Measurements from ENCODE around the gene MAPK4.
"Not testable (repeated sequence)": the region's sequence is repeated elsewhere in the genome, so short reads cannot be mapped to it uniquely, and the experiment has no call there.

The MAPK4 gene

DNA sequence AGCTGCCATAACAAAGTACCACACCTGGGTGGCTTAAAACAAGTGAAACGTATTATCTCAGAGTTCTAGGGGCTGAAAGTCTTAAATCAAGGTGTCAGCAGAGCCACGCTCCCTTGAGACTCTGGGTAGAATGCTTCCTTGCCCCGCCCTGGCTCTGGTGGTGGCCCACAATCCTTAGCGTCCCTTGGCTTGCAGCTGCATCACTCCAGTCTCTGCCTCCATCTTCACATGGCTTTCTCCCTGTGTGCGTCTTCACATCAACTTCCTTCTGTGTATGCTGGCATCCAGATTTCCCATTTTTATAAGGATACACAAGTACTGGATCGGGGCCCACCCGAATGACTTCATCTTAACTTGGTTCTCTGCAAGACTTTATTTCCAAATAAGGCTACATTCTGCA is 197.5 kb downstream of the MAPK4 start:
- DNase-seq (ENCODE audit: low read depth, low spot score): no peak
- TF ChIP-seq, protein P1, sequence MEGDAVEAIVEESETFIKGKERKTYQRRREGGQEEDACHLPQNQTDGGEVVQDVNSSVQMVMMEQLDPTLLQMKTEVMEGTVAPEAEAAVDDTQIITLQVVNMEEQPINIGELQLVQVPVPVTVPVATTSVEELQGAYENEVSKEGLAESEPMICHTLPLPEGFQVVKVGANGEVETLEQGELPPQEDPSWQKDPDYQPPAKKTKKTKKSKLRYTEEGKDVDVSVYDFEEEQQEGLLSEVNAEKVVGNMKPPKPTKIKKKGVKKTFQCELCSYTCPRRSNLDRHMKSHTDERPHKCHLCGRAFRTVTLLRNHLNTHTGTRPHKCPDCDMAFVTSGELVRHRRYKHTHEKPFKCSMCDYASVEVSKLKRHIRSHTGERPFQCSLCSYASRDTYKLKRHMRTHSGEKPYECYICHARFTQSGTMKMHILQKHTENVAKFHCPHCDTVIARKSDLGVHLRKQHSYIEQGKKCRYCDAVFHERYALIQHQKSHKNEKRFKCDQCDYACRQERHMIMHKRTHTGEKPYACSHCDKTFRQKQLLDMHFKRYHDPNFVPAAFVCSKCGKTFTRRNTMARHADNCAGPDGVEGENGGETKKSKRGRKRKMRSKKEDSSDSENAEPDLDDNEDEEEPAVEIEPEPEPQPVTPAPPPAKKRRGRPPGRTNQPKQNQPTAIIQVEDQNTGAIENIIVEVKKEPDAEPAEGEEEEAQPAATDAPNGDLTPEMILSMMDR (IDR thresholded peaks at IDR 0.05; ENCODE audit: low read depth, low read length): no peak
- in situ Hi-C loops (cut with HindIII; ENCODE audit: low sequenced_read_pairs): no loop called here
- no peak overlapping the region for H3K4me3 ChIP-seq (ENCODE audit: low read depth, low read length)

DNA sequence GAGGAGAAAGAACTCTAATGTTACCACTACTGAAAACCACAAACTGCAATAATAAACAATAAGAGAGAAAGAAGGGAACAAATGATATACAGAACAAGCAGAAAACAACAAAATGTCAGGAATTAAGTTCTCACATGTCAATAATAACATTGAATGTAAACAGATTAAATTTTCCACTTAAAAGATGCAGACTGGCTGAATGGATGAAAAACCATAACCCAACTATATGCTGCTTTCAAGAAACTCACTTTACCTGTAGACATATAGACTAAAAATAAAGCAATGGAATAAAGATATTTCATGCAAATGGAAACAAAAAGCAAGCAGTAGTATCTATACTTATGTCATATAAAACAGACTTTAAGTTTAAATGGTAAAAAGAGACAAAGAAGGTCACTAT is 209.6 kb downstream of the MAPK4 start:
- TF ChIP-seq, protein P1 (IDR thresholded peaks at IDR 0.05; ENCODE audit: low read depth, low read length): no peak
- in situ Hi-C loops (cut with HindIII; ENCODE audit: low sequenced_read_pairs): no loop called here
- no peak overlapping the region for H3K4me3 ChIP-seq (ENCODE audit: low read depth, low read length)
- DNase-seq (ENCODE audit: low read depth, low spot score): no peak

DNA sequence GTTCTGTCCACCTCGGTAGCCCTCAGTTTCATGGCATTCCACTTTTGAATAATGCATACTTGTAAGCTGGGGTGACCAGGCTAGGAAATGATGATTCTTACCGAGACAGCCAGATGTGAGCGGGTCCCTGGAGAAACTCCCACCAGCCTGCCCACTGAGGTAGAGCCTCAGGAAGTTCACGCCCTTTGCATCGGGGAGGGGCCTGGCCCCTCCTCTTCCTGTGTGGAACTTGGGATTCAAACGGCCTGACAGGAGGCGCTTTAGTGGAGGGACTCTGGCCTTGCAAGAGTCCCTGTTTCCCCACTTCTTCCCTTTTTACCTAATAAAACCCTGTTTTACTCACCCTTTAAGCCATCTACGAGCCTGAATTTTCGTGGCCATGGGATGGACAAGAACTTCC is 215.3 kb downstream of the MAPK4 start:
- no peak for DNase-seq (ENCODE audit: low read depth, low spot score)
- no peak overlapping the region for H3K4me3 ChIP-seq (ENCODE audit: low read depth, low read length)
- in situ Hi-C loops (cut with HindIII; ENCODE audit: low sequenced_read_pairs): no loop called here
- TF ChIP-seq, protein P1 (IDR thresholded peaks at IDR 0.05; ENCODE audit: low read depth, low read length): no peak

DNA sequence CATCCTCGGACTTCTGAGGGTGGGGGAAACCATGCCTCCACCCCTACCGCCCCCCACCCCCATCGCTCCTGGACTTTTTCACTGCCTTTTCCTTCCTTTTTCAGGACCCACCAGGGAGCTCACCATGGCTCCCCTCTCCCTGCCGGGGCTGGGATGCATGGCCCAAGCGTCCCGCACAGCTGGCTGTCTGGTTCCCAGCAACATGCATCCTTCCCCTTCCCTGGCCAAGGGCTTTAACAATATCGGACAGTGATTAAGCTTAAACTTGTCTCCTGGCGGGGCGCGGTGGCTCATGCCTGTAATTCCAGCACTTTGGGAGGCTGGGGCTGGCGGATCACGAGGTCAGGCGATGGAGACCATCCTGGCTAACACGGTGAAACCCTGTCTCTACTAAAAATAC is 215.8 kb downstream of the MAPK4 start:
- TF ChIP-seq, protein P1 (IDR thresholded peaks at IDR 0.05; ENCODE audit: low read depth, low read length): no peak
- in situ Hi-C loops (cut with HindIII; ENCODE audit: low sequenced_read_pairs): no loop called here
- H3K4me3 ChIP-seq (ENCODE audit: low read depth, low read length): no peak overlapping the region
- no peak for DNase-seq (ENCODE audit: low read depth, low spot score)

DNA sequence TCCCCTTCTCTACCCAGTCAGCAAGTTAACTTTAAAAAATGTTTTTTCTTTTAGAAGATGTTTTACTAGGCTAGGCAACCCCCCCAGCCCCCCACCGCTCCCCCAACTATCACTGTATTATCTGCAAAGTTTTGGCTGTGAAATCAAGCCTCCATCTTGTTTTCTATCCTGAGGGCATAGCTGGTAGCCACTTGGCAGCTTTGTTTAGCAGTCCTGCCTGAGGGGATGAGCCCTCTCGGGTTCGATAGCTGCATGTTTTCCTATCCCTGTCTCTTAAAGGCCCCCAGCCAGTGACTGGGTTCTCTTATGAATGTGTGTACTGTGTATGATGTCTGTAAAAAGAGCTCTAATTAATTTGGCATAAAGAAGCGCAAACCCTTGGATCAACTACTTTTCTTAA is 216.5 kb downstream of the MAPK4 start:
- no peak for DNase-seq (ENCODE audit: low read depth, low spot score)

DNA sequence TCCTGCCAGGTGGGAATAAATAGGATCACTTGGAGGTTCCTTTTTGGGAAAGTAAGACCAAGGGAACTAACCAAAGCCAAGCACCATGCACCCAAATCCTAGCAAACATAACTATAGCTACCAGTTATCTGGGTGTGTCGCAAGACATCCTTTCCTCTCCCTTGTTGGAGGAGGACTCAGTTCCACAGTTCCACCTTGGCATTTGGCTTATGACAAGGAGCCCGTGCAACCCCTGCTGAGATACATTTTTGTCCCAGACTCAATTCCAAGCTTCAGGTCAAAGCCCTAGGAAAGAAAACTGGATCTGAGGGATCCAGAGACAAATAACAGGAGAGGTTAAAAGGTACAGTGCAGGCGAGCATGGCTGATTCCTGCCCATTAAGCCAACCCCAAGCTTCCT is 219.1 kb downstream of the MAPK4 start:
- DNase-seq (ENCODE audit: low read depth, low spot score); in situ Hi-C loops (cut with HindIII; ENCODE audit: low sequenced_read_pairs); H3K4me3 ChIP-seq (ENCODE audit: low read depth, low read length): not testable (repeated sequence)

More for the DNA sequence above, 216.5 kb downstream of the MAPK4 start:
- H3K4me3 ChIP-seq (ENCODE audit: low read depth, low read length): no peak overlapping the region
- in situ Hi-C loops (cut with HindIII; ENCODE audit: low sequenced_read_pairs): no loop called here
- TF ChIP-seq, protein P1 (IDR thresholded peaks at IDR 0.05; ENCODE audit: low read depth, low read length): no peak
